Kidney (tissue), 14 donors: ENCODE results near the gene BMF. TPM values are rescaled to one million over a fixed set of nuclear protein-coding genes. Genes with fewer than 3 reads are reported as not detected.
"Not testable (repeated sequence)": the region's sequence is repeated elsewhere in the genome, so short reads cannot be mapped to it uniquely, and the experiment has no call there.

Experiments used
- DNase-seq, 5 donors: peaks; one replicate each; pipeline ENCODE4 v3.0.0-alpha.2; 2013 to 2020
- FAIRE-seq: peaks from 2 replicates; lab custom pipeline; 2012; peaks lifted over from hg19 to GRCh38; lab: Jason Lieb, UNC
- H3K27ac ChIP-seq, 2 donors: one replicate each; pipeline ENCODE4 v1.7.0; 2013; ENCODE audit warnings: low read depth in 2 of 2, low read length in 2 of 2, inconsistent platforms in 1 of 2
- H3K27me3 ChIP-seq: one replicate; pipeline ENCODE4 v1.7.1; 2013; ENCODE audit warnings: low read length, inconsistent platforms; ENCODE audit not compliant: control insufficient read depth, insufficient read depth
- H3K36me3 ChIP-seq, 3 donors: one replicate each; pipeline versions ENCODE4 v1.7.0 to v1.7.1; 2013; ENCODE audit warnings: low read length in 3 of 3, control low read depth in 1 of 3, inconsistent platforms in 1 of 3; ENCODE audit not compliant: insufficient read depth in 3 of 3, control insufficient read depth in 2 of 3
- H3K4me1 ChIP-seq, 3 donors: one replicate each; pipeline versions ENCODE4 v1.7.0 to v1.7.1; 2013; ENCODE audit warnings: low read length in 3 of 3, inconsistent platforms in 1 of 3, low read depth in 1 of 3; ENCODE audit not compliant: control insufficient read depth in 2 of 3, insufficient read depth in 2 of 3
- H3K4me3 ChIP-seq, 3 donors: one replicate each; pipeline versions ENCODE4 v1.7.0 to v1.8.1; 2013; ENCODE audit warnings: low read length in 3 of 3, control low read depth in 1 of 3, inconsistent platforms in 1 of 3
- H3K9ac ChIP-seq, 3 donors: one replicate each; pipeline versions ENCODE4 v1.7.0 to v1.7.1; 2013; ENCODE audit warnings: low read length in 3 of 3, control low read depth in 1 of 3, inconsistent platforms in 1 of 3
- H3K9me3 ChIP-seq, 3 donors: one replicate each; pipeline versions ENCODE4 v1.7.0 to v1.7.1; 2013; ENCODE audit warnings: low read length in 3 of 3, control low read depth in 1 of 3, inconsistent platforms in 1 of 3; ENCODE audit not compliant: control insufficient read depth in 2 of 3, insufficient read depth in 1 of 3
- CTCF ChIP-seq: IDR thresholded peaks from 3 replicates; pipeline ENCODE4 v1.5.1; 2012; ENCODE audit warnings: mild to moderate bottlenecking, moderate library complexity, borderline replicate concordance; ENCODE audit not compliant: insufficient read depth; ENCODE audit errors: extremely low read depth
- intact Hi-C: fragments of 100-400 bp; cut with DNase I; formaldehyde crosslinking; loops from one replicate; pipeline ENCODE4 v1.11.1; 2022
- polyA plus RNA-seq: library from polyadenylated mRNA; stranded (reverse); fragments of 350-450 nt; fragmentation: Illumina TruSeq; extraction: RNeasy Lipid Tissue Mini Kit (QIAGEN cat#74804); gene quantifications from one replicate; pipeline ENCODE4 v1.2.3, GENCODE V29; 2014; ENCODE audit warnings: low read depth, low replicate concordance; ENCODE audit not compliant: insufficient read depth
- total RNA-seq: library from RNA; stranded (reverse); fragmentation: NEBNext Ultra II Directional; extraction: Animal tissue kit (Norgen Biotek cat#: 25700); gene quantifications from one replicate; pipeline ENCODE4 v1.2.1, GENCODE V29; 2021
- donor health status: control.
- donor health status: control.
- donor health status: control.
- donor health status: control.
- donor health status: control.
- donor health status: DM: yes; HTN: yes; CAD: no.
- donor health status: Normal renal cell carcinoma (clear cell type).

The BMF gene
- total and polyA plus RNA-seq, 2 donors from 2014 or later = 3.6 to 19.7 TPM

DNA sequence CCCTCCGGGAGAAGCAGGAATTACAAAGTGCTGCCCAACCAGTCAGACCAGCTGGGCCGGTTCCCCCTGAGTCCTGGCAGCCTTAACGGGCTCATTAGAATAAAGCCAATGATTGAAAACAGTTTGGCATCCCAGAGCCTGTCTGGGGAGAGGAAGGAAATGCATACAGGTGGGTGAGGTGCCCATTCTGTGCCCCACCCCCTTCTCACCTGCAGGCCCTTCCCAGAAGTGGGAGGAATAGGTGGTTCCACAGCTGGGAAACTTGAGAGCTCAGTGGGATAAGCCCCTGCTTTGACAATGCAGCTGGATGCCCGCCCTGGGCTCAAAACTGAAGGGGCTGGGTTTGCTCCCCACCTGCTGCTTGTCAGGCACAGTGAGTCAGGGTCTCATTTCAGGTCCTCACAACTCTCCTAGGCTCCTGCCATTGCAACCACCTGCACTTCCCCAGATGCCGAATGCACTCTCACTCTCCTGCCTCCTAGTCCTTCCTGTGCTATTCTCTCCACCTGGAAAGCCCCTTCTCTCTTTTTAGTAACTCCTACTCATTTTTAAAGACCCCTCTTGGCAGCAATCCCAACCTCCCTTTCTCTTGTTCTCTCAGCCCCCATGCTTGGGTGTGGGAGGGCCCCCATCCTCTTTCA, 46.7 kb upstream of the BMF start:
- Histone ChIP-seq H3K9ac (no peak overlapping the region), H3K9me3 (no peaks in the 10 kb centered on the region), H3K4me3 (no peak overlapping the region), H3K36me3 (no peaks in the 10 kb centered on the region), H3K4me1 (peaks cover 0 to 9% (median 0%) of the 10 kb centered on the region in 3 donors), H3K27me3 (no peaks in the 10 kb centered on the region), H3K27ac (peak overlapping the region in 1 of 2 donors; percentile 23)
- FAIRE-seq = no peak
- intact Hi-C loops = no loop called here
- TF ChIP-seq CTCF = no peak
- DNase-seq = peak; percentile 80 to 87 (median 84)

DNA sequence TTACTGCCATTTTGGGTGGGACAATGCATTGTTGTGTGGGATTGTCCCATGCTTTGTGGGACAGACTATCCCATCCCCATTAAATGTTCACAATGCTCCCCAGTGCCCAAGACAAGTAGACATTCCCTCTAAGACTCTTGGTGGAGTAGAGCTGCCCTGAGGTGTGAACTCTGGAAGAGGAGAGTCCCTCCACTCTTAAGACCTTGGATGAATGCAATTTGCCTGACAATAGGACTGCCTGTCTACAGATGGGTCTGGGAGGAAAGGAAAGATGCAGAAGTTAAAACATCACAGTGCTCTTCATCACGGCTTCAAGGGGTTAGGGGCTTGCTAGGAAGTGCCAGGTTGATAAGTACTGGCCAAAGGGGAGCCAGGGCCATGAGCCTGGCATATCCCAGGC, 46.1 kb upstream of the BMF start:
- DNase-seq, H3K9ac ChIP-seq, intact Hi-C loops, H3K4me1 ChIP-seq, FAIRE-seq, H3K27me3 ChIP-seq, H3K4me3 ChIP-seq, H3K36me3 ChIP-seq, H3K9me3 ChIP-seq, H3K27ac ChIP-seq: not testable (repeated sequence)

- Histone ChIP-seq H3K9ac (no peak overlapping the region), H3K27me3 (no peaks in the 10 kb centered on the region), H3K4me1 (peaks cover 0 to 5% (median 0%) of the 10 kb centered on the region in 3 donors), H3K27ac (no peak overlapping the region), H3K9me3 (no peaks in the 10 kb centered on the region), H3K4me3 (no peak overlapping the region), H3K36me3 (no peaks in the 10 kb centered on the region)
- no peak for TF ChIP-seq CTCF
- DNase-seq = no peak
- no peak for FAIRE-seq
- intact Hi-C loops = no loop called here
These were observed 43.3 kb upstream of the BMF start for GRCh38 chr15:40151991-40152390.

DNA sequence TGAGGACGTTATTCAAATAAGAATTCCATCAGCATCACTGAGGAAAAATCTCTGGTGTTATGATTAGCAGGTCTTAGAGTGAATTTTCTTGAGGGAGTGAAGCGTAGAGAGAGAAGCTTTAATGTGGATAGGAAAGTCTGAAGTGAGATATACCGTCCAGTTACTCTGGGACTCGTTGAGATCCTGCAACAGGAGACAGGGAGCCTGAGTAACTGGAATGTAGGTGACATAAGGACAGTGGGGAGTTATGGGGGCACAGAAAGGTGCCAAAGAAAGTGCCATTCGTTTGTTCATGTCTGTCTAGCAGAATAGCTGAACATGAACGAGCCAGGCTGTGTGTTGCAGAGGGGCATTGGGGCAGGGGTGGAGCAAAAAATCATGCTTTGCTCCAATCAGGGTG, 42.8 kb upstream of the BMF start:
- intact Hi-C loops = no loop called here
- no peak for TF ChIP-seq CTCF
- FAIRE-seq (no peak), DNase-seq (no peak)
- no peaks in the 10 kb centered on the region for H3K27me3 ChIP-seq
- no peaks in the 10 kb centered on the region for H3K9me3 ChIP-seq
- H3K36me3 ChIP-seq = no peaks in the 10 kb centered on the region
- no peak overlapping the region for H3K27ac ChIP-seq
- H3K9ac ChIP-seq = no peak overlapping the region
- H3K4me1 ChIP-seq = peaks cover 0 to 5% (median 0%) of the 10 kb centered on the region in 3 donors
- no peak overlapping the region for H3K4me3 ChIP-seq
